Measurements from ENCODE around the gene FOSL2.

FOSL2 gene

DNA sequence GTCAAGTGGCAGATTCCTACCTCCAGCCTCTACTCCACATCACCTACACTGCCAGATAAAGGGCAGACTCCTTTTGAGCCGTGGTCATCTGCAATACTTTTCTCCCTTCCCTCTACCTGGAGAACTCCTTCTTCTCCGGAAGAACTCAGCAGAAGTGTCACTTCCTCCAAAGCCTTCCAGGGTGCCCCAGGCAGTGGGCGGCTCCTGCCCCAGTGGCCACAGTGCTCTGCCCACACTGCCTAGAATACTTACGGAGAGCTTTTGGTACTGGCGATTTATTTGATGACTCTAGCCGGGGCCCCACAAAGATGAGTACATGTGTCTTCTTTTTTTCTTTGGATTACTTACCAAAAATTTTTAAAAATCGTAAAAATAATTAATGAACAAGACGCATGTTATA lies 39.7 kb downstream of the FOSL2 start:
- no peak for DNase-seq (ENCODE audit: low read depth in 2 of 2)

DNA sequence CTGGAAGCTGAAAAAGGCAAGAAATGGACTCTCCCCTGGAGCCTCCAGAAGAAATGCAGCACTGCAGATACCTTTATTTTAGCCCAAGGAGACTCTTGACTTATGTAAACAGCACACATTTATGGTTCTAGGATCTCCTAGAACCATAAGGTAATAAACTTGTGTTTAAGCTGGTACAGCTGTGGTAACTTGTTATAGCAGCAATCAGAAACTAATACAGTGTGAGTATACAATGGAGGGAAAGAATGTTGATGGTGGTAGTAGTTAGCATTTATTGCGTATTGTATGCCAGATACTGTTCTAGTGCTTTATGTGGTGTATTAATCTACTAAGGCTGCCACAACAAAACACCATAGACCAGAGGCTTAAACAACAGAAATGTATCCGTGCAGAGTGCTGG lies 40.6 kb downstream of the FOSL2 start:
- no peak for DNase-seq (ENCODE audit: low read depth in 2 of 2)

DNA sequence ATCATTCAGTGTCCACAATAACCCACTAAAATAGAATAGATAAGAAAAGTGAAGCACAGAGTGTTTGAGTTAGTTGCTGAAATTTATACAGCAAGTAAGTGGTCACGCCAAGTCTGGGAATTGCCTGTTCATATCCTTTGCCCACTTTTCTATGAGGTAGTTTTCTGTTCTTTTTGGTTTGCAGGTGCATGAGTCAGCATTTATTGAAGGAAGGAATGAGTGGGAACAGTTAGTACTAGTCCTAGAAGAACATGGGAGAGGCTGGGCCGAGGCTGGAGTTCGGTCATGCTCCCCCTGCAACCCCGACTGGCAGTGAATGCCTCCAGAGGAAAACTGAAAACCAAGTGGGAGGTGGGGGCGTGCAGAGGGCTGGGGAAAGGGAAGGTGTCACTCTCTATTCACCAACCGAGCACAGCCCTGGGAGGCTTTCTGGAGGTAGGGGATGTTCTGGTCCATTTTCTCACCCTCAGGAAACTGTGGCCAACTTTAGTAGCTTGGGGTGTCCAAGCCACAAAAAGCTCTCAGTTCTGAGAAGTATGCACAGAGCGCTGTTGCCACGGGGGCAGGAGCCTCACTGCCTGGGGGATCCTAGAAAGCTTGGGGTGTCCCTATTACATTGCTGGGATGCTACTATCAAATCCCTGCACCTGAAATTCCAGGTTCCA lies 41.4 kb downstream of the FOSL2 start:
- no peak for DNase-seq (ENCODE audit: low read depth in 2 of 2)

DNA sequence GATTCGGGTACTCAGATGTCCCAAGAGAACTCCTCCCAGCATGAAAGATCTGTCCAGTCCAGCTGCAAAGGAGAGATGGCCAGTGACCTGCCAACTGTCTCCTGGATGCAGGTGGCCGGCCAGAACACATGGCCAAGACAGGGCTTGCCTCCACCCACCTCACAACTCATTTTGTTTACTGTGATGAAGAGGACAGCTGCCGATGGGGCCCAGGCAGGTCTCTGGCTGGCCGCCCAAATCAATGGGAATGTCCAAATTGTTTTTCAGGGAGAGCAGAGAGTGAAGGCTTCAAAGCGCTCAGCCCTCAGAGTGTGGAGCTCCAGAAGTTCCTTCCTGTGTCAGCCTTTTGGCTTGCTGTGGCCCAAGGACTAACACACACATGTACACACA lies 41.9 kb downstream of the FOSL2 start:
- no peak for DNase-seq (ENCODE audit: low read depth in 2 of 2)

DNA sequence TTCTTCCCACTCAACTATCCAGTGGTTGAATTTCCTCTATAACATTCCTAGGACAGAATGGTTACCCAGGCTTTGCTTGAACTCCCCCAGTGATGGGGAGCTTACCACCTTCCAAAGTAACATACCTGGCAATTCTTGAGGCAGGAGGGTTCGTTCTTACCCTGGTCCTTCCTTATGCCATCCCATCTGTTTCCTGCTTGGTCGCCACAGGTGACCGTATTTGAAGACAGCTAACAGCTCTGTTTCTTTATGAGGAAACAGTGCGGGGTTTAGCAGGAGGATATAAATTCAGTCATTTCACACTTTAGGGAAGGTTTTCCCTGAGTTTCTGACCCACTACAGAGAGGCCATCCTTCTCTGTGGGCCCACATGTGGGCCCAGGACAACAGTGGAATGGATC lies 42.6 kb downstream of the FOSL2 start:
- DNase-seq (ENCODE audit: low read depth in 2 of 2), result no peak

DNA sequence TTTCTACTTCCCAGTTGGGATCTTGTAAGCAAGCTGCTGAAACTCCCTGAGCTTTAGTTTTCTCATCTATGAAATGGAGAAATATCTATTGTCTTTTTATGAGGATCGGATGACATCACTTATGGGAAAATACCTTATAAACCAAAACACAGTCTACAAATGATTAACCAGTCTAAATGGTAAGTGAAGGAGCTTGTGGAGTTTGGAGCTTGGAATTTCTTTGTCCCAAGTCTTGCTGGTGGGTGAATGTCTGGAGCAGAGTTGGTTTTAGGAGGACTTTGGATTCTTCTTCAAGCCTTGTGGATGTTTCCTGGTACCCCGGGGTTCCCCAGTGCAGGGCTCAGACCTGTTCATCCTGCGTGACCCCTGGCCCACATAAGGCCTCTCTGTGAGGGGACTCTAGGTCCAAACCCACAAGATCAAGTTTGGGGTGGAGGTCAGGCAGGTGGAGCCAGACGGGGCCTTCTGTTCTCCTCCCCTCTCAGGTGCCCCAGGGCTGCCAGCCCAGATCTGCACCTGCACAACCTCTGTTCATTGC lies 43.2 kb downstream of the FOSL2 start:
- no peak for DNase-seq (ENCODE audit: low read depth in 2 of 2)

DNA sequence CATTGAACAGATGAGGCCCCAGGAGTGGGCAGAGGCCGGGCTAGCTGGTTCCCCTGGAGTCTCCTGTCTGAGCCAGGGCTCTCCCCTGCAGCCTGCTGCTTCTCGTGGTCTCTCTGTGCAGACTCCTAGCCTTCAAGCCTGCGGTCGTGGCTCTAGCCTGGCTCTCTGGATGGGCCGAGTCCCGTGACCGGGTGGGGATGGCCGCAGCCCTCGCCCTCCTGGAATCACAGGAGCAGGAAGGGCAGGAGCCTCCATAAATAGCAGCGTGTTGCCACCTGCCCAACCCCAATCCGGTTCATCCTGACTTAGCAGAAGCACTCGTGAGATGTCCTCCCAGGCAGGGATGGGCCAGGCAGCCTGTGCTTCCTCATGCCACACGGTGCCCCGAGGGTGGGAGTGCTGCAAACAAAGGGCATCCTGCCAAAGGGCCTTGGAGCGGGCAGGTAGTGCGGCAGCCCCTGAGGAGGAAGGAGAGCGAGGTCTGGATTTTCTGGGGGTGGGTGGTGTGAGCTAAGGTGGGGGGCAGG lies 43.9 kb downstream of the FOSL2 start:
- no peak for DNase-seq (ENCODE audit: low read depth in 2 of 2)

DNA sequence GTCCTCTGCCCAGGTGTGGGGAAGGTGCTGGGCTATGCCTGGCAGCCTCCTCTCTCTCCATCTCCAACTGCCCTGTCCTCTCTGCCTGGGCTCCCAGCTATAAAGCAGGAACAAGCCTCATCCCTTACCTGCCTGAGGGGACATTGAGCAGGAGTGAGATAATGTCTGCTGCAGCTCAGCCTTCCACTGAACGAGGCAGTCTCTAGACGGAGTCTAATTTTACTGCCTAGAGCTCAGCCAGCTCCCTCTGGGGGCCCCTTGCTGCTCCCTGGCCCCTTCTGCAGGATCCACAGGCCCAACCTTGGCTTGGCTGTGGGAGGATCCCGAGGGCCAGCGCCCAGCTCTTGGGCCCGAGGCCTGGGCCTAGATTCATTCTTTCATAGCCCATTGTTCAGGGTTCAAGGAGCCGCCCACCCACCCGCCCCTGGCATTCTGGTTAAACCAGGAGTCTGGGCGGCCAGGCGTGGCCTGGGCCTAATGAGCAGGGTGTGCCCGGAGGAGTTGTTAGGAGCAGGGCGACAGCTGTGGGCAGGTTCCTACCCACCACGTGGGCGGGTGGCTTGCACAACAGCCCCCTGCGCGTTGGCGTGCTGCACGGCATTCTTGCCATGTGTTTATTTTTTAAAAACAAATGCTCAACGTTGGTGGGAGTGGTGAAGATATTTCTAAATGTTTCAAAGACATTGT lies 44.6 kb downstream of the FOSL2 start:
- DNase-seq (ENCODE audit: low read depth in 2 of 2), result no peak

DNA sequence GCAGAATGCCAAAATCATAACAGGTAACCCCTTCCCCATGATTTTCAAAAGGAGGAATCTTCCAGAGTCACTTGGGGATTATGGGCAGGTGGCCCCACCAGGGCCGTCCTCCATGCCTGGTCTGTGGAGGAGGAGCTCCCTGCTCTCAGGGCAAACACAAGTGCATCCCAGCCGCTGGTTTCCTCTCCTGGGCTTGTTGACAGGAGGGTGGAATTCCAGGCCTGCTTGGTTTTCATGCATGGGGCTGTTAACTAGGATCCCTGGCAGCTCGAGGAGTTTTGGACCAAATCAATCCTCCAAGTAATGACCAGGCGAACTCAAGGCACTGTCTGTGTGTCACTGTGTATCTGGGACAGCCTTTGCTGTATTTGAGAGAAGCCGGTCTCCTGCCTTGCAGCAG lies 45.3 kb downstream of the FOSL2 start:
- no peak for DNase-seq (ENCODE audit: low read depth in 2 of 2)

DNA sequence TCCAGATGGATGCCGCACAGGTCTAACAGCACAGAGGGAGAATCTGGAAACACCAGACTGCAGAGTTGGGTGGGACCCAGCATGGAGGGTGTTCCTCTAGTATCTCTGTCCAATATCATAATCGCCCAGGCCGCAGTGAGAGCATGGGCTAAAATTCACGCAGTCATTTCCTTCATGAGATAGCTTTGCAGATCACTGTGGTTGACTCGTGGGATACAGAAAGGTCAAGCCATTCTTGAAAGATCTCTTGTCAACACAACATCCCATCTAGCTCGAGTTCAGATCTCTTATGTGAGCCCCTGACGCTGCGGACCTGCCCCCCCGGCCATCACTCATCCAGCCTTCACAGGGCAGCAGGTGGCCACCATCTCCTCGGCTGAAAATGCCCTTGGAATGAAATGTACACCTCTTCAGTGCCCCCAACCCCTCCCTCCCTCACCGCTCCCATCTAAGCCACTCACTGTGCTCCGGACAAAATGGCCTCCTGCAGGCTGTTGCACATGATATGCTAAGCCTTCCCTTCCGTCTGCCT lies 45.9 kb downstream of the FOSL2 start:
- no peak for DNase-seq (ENCODE audit: low read depth in 2 of 2)

DNA sequence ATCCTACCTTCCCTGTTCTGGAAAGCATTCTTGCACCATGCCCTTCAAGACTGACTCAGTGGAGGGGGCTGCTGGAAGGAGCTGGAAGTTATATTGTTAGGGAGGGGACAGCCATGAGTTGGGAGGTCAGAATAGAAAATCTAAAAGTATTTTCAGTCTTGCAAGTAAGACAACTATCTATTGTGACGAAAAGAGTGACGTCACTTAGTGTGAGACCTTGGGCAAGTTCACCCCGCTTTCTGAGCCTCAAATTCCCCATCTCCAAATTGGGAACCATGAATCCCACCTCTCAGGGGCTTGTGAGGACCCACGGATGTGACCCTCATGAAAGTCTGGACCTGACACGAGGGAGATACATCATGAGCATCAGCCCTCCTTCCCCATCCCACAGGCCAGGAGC lies 46.5 kb downstream of the FOSL2 start:
- no peak for DNase-seq (ENCODE audit: low read depth in 2 of 2)

DNA sequence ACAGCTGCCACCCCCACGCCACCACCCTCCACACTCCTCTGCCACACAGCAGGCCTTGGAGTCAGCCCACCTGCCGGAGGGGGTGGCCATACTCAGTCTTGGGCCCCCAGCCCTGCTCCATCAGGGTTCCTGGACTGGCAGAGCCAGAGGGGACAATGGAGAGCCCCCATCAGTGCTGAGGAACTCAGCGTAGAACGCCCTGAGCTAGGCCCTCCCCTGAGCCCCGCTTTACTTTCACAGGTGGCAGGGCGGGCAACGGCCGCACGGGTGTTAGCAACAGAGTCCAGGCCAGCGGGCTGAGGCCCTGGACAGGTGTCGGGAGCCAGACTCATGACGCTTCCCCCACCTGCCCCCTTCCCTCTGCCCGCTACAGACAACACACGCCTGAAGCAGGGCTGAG lies 47.1 kb downstream of the FOSL2 start:
- no peak for DNase-seq (ENCODE audit: low read depth in 2 of 2)

DNA sequence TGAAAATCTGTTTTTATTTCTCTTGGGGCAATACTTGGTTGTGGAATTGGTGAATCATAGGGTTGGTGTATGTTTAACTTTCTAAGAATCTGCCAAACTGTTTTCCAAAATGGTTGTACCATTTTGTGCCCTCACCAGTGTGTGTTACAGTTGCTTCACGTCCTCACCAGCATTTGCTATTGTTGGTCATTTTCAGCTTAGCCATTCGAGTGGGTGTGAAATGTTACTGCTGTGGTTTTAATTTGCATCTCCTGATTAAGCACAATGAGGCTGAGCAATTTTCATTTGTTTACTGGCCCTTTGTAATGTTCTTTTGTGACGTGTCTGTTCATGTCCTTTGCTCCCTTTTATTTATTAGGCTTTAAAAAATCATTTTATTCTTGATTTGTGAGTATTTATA lies 49.7 kb downstream of the FOSL2 start:
- no peak for DNase-seq (ENCODE audit: low read depth in 2 of 2)

DNA sequence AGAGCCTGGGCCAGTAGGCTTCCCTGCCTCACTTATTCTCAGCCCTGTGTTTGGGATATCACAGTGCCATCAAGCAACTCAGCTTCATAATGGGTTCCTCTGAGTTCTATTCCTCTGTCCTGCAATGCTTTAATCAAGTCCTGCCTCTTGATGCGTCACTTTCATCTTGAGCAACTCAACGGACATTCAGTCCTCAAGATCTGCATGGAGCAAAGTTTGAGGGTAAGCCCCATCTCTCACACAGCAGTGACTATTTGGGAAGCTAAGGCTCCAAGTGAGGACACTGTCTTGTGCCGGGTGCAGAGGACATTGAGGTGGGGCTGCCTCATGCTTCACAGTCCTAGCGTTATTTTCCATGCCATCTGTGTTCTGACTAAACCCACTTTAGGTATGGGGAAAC lies 52.3 kb downstream of the FOSL2 start:
- DNase-seq (ENCODE audit: low read depth in 2 of 2), result no peak

DNA sequence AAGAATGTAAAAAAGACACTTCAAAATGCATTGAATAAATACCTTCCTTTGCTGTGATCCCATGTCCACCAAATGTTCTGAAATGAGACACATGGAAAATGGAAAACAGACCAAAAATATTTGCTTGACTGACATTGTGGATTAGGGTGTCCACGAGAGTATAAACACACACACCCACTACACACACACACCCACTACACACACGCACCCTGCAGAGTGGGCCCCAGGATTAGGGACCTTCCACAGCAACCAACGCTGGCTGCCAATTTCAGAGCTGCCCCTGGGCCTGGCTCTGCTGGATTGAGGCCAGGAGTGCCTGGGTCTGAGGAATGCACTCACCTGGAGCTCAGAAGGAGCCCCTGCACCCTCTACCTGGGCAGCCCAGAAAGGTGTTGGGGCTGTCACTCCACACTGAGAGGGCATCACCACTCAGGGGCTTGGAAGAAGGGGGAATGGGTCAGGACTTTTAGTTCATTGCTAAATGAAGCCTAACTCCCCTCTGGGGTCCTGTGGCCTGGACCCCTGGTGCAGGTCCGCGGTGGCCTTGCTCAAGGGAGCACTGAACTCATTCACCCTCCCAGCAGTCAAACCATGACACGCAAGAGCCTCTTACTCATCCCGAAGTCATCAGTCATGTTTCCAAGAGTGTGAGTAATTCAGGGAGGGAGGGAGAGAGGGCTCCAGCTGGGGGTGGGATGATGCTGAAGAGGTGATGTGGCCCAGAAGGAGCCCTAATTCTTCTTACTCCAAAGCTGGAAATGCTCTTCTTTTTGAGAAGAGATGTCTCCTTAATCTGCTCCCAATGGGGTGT lies 53.0 kb downstream of the FOSL2 start:
- peak in 1 of 2 donors; percentile 22 for DNase-seq (ENCODE audit: low read depth in 2 of 2)

DNA sequence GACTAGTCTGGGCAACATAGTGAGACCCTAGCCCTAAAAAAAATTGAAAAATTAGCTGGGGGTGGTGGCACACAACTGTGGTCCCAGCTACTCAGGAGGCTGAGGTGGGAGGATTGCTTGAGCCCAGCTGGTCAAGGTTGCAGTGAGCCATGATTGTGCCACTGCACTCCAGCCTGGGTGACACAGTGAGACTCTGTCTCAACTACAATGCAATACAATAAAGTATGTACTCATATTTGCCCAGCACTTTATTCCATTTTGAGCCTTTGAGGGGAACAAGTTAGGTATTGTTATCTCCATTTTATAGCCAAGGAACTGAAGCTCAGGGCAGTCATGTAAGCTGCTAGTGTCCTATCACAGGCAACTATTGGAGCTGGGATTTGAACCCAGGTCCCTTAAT lies 53.9 kb downstream of the FOSL2 start:
- DNase-seq (ENCODE audit: low read depth in 2 of 2), result no peak

DNA sequence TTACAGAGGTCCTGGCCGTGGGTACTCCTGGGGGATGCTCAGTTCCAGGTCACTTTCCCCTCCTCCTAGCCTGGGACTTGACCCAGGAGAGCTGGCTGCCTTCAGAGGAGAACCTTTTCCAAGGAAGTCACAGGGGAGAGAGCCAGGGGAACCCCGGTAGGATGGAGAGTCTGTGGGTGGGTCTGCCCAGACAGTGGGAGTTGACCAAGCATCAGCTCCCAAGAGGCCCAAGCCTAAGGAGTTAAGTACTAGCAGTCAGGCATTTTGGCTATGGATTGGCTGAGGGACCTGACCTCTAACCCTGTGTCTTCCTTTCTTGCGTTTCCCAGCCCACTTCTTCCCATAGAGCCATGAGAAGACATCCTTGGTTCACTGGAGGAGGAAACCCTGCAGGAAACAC lies 54.4 kb downstream of the FOSL2 start:
- DNase-seq (ENCODE audit: low read depth in 2 of 2), result no peak

DNA sequence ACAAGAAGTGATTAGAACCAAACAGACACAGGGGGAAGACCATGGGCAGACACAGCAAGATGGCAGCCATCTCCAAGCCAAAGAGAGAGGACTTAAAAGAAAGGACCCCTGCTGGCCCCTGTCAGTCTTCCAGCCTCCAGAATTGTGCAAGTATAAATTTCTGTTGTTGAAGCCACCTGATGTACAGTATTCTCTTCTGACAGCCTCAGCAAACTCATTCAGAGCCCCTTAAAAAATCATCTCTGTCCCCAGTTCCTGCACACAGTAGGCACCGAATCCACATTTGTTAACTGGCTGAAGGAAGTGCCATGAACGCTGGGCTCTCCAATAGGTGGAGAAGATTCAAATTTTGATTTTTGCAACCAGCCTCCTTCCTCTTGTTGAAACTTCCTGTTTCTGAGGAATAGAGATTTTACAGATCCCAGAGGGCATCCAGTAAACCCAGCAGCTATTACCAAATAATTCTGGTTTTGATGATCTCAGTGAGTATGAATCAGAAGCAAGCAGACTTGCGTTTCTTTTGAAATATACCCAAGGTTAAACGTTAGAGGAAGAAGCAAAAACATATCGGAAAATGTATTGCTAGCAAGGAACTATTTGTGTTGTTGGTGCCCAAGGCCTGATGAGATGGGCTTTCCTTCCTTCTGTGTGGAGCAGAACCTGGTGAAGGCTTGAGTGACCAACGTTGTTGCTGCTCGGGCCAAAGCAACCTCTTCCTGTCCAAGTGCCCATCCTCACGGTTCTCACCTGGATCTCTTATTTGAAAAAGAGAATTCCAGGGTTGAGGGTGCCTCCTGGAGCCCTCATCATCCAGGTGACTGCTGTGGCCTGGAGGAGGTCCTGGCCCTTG lies 55.5 kb downstream of the FOSL2 start:
- DNase-seq (ENCODE audit: low read depth in 2 of 2), result no peak

DNA sequence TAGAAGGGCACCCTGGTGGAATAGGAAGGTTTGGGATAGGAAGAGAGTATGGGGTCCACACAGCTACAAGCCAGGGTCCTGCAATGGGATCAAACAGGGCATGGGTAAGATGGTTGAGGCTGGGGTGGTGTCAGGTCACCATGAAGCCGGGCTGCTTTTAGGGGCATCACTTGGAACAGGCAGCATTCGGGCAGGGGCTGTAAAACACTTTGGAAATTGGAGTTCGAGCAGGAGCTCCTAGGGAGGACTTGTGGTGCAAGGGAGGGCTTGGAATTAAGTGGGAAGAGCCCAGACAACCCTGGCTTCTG lies 56.1 kb downstream of the FOSL2 start:
- DNase-seq (ENCODE audit: low read depth in 2 of 2), result no peak

DNA sequence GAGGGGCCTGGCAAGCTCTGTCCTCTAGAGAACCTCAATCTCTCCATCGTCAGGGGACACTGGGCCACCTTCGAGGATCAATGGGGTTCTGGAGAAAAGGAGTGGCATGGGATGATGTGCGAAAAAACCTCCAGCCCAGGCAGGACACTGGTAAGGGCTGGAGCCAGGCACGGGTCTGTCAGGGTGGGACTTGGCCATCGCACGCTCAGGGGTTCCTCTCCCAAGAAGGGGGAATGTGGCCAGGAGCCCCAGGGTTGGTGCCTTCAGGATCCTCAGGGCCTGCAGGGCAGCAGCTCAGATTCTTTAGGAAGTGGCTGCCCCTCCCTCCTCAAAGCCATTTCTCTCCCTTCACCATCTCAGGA lies 56.4 kb downstream of the FOSL2 start:
- DNase-seq (ENCODE audit: low read depth in 2 of 2), result no peak
